ENCODE measurements around the gene PRSS33.

DNA sequence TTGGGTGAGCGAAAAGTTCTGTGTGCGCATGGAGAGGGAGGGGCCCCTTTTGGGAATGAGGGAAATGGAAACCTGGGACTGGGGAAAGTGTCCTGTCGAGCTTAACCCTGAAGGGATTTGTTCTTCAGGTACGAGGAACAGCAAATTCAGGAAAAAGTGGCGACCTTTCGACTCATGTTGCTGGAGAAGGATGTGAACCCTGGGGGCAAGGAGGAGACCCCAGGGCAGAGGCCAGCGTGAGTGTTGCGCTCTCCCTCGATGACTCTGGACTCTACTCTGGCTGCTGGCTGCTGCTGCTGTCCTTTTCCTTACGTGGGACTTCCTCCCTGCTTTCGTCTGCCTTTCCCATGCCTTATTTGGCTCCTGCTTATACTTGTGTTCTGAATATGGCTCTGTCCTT is 30.0 kb downstream of the PRSS33 start:
- TF ChIP-seq, protein P1, sequence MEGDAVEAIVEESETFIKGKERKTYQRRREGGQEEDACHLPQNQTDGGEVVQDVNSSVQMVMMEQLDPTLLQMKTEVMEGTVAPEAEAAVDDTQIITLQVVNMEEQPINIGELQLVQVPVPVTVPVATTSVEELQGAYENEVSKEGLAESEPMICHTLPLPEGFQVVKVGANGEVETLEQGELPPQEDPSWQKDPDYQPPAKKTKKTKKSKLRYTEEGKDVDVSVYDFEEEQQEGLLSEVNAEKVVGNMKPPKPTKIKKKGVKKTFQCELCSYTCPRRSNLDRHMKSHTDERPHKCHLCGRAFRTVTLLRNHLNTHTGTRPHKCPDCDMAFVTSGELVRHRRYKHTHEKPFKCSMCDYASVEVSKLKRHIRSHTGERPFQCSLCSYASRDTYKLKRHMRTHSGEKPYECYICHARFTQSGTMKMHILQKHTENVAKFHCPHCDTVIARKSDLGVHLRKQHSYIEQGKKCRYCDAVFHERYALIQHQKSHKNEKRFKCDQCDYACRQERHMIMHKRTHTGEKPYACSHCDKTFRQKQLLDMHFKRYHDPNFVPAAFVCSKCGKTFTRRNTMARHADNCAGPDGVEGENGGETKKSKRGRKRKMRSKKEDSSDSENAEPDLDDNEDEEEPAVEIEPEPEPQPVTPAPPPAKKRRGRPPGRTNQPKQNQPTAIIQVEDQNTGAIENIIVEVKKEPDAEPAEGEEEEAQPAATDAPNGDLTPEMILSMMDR (IDR thresholded peaks at IDR 0.05; ENCODE audit: low read depth, low read length, poor library complexity, severe bottlenecking), result no peak
- no peak for TF ChIP-seq EZH2phosphoT487 (IDR thresholded peaks at IDR 0.05; ENCODE audit: borderline replicate concordance, low read length)

Measured in DOHH2 (cell line).